HCT116 (cell line): Measurements from ENCODE around the gene SORL1. TPM values are rescaled to one million over a fixed set of nuclear protein-coding genes. Genes with fewer than 3 reads are reported as not detected.

Experiments used
- ATAC-seq: fragments of 200-7000 bp; cut with Tn5 transposase; 2 replicates; pipeline ENCODE4 v1.9.1; 2020; ENCODE audit warnings: mild to moderate bottlenecking, moderate library complexity
- BruUV-seq: library from RNA; stranded (reverse); fragments of 400-500 nt; replicated peaks from 2 replicates; lab custom pipeline; 2021; lab: Mats Ljungman, UMichigan
- CTCF ChIA-PET: fragments of 300-600 bp; sonication (Branson Sonifier 250); formaldehyde crosslinking; loops from one replicate; lab custom pipeline; 2021; ENCODE audit warnings: antibody characterized with exemption; lab: Charles Lee
- POLR2A ChIA-PET: fragments of 300-600, 350-600 bp; sonication (Branson Sonifier 250); formaldehyde crosslinking; loops from one replicate; lab custom pipeline; 2021; ENCODE audit warnings: antibody characterized with exemption; lab: Charles Lee
- RAD21 ChIA-PET, 2 experiments: fragments of 300-600 bp; sonication (Branson Sonifier 250); formaldehyde crosslinking; loops; one replicate each; lab custom pipeline; 2023; ENCODE audit warnings: low total read pairs in 2 of 2; ENCODE audit not compliant: uncharacterized antibody in 2 of 2, unreplicated experiment in 2 of 2, low non-redundant PET in 1 of 2; lab: Charles Lee
- DNase-seq: peaks from one replicate; pipeline ENCODE4 v3.0.0-alpha.2; 2010; ENCODE audit warnings: low read depth, low spot score
- H2AFZ ChIP-seq: fragments of 200-600 bp; shearing (Covaris generic), sonication (generic); 2 replicates; pipeline ENCODE4 v1.6.1; 2017; ENCODE audit warnings: low read depth, mixed run types, mixed read lengths, antibody characterized with exemption, low read length; ENCODE audit not compliant: poor library complexity, severe bottlenecking
- H3K27ac ChIP-seq: 2 replicates; pipeline ENCODE4 v1.5.1; 2012; ENCODE audit warnings: low read depth, low read length
- H3K27me3 ChIP-seq: fragments of 200-600 bp; sonication (generic); 2 replicates; pipeline ENCODE4 v1.6.1; 2016; ENCODE audit warnings: mixed run types, low read length, mixed read lengths; ENCODE audit not compliant: insufficient read depth
- H3K36me3 ChIP-seq, 2 experiments: fragments of 200-500 bp in 1 of 2; fragments of 200-600 bp in 1 of 2; sonication (Bioruptor generic) in 1 of 2; sonication (generic) in 1 of 2; 2 replicates each; pipeline versions ENCODE4 v1.5.1 to v1.6.1; 2014 to 2016; ENCODE audit warnings: low read length in 2 of 2, inconsistent platforms in 1 of 2, mixed read lengths in 1 of 2, mixed run types in 1 of 2; ENCODE audit not compliant: insufficient read depth in 2 of 2, control insufficient read depth in 1 of 2
- H3K4me1 ChIP-seq, 2 experiments: fragments of 200-600 bp in 1 of 2; sonication (generic) in 1 of 2; 2 replicates each; pipeline versions ENCODE4 v1.5.1 to v1.6.1; 2012 to 2017; ENCODE audit warnings: low read length in 2 of 2, inconsistent platforms in 1 of 2, mild to moderate bottlenecking in 1 of 2, mixed read lengths in 1 of 2, mixed run types in 1 of 2, moderate library complexity in 1 of 2; ENCODE audit not compliant: insufficient read depth in 2 of 2, control insufficient read depth in 1 of 2
- H3K4me2 ChIP-seq: fragments of 200-600 bp; sonication (generic); 2 replicates; pipeline ENCODE4 v1.6.1; 2017; ENCODE audit warnings: mixed run types, low read length, mixed read lengths
- H3K4me3 ChIP-seq, 2 experiments: fragments of 200-600 bp in 1 of 2; sonication (generic) in 1 of 2; replicated peaks in 1 of 2; 2 replicates each; pipeline ENCODE4 v1.5.1; 2011 to 2016; ENCODE audit warnings: low read length in 2 of 2, control low read depth in 1 of 2, low read depth in 1 of 2, mild to moderate bottlenecking in 1 of 2, mixed read lengths in 1 of 2, mixed run types in 1 of 2
- H3K79me2 ChIP-seq: fragments of 200-600 bp; sonication (generic); 2 replicates; pipeline ENCODE4 v1.6.1; 2017; ENCODE audit warnings: mild to moderate bottlenecking, mixed run types, low read length, moderate library complexity, mixed read lengths; ENCODE audit not compliant: insufficient read depth
- H3K9ac ChIP-seq: fragments of 200-600 bp; sonication (generic); 2 replicates; pipeline ENCODE4 v1.6.1; 2016; ENCODE audit warnings: low read length, mixed read lengths
- H3K9me2 ChIP-seq: fragments of 200-600 bp; sonication (generic), shearing (Covaris generic); 2 replicates; pipeline ENCODE4 v1.6.1; 2017; ENCODE audit warnings: mixed run types, mild to moderate bottlenecking, moderate library complexity; ENCODE audit not compliant: insufficient read depth
- H3K9me3 ChIP-seq, 2 experiments: fragments of 200-500 bp in 1 of 2; fragments of 200-600 bp in 1 of 2; sonication (Bioruptor generic) in 1 of 2; sonication (generic) in 1 of 2; 2 replicates each; pipeline ENCODE4 v1.6.1; 2014 to 2017; ENCODE audit warnings: low read length in 2 of 2, mixed read lengths in 2 of 2, inconsistent platforms in 1 of 2, low read depth in 1 of 2, mild to moderate bottlenecking in 1 of 2, mixed run types in 1 of 2, moderate library complexity in 1 of 2; ENCODE audit not compliant: control insufficient read depth in 1 of 2, insufficient read depth in 1 of 2
- H4K20me1 ChIP-seq: fragments of 200-600 bp; sonication (generic), shearing (Covaris generic); 2 replicates; pipeline ENCODE4 v1.6.1; 2017; ENCODE audit warnings: mixed run types, mild to moderate bottlenecking, moderate library complexity; ENCODE audit not compliant: insufficient read depth
- CEBPB ChIP-seq: IDR thresholded peaks from 2 replicates; pipeline ENCODE4 v1.6.1; 2012; ENCODE audit warnings: low read depth
- FOSL1 ChIP-seq: IDR thresholded peaks from 2 replicates; pipeline ENCODE4 v1.6.1; 2012; ENCODE audit warnings: low read depth
- POLR2AphosphoS5 ChIP-seq: IDR thresholded peaks from 2 replicates; pipeline ENCODE4 v1.6.1; 2011; ENCODE audit warnings: mild to moderate bottlenecking, low read depth, low read length, moderate library complexity
- SP1 ChIP-seq: IDR thresholded peaks from 2 replicates; pipeline ENCODE4 v1.6.1; 2012; ENCODE audit warnings: low read depth
- intact Hi-C: fragments of 100-400 bp; cut with micrococcal nuclease; formaldehyde crosslinking; loops from 2 replicates; pipeline ENCODE4 v1.10.0; 2022
- total RNA-seq: library from RNA; stranded (reverse); gene quantifications from one replicate; pipeline ENCODE4 v1.2.1, GENCODE V29; 2021; ENCODE audit not compliant: unreplicated experiment

Gene SORL1
- total RNA-seq, 1 experiment from 2014 or later: 17.4 TPM

GRCh38 chr11:121670266-121670665, 218.2 kb downstream of the SORL1 start:
- TF ChIP-seq POLR2AphosphoS5 (no peak), FOSL1 (no peak), CEBPB (no peak)
- Histone ChIP-seq H3K9me2 (no peaks in the 10 kb centered on the region), H3K4me2 (no peak overlapping the region), H2AFZ (no peak overlapping the region), H3K4me3 (no peak overlapping the region), H3K79me2 (no peaks in the 10 kb centered on the region), H3K4me1 (peaks cover 9 to 24% of the 10 kb centered on the region in 2 experiments), H3K27me3 (no peaks in the 10 kb centered on the region), H3K27ac (no peak overlapping the region), H3K9me3 (no peaks in the 10 kb centered on the region), H4K20me1 (no peaks in the 10 kb centered on the region), H3K9ac (no peak overlapping the region), H3K36me3 (no peaks in the 10 kb centered on the region)
- ChIA-PET POLR2A (no interaction called here), RAD21 (no interaction called here), CTCF (interaction anchor here (1.0 to 1.1 kb wide), 2 partner anchors 15 to 440 kb away, joined by 3 to 4 read pairs; no protein-coding TSS in a partner anchor)
- DNase-seq: no peak
- intact Hi-C loops: no loop called here
- ATAC-seq: no peak
- BruUV-seq: no TSS peak

GRCh38 chr11:121670805-121671282, 218.7 kb downstream of the SORL1 start:
- ATAC-seq (no peak), DNase-seq (no peak)

More at GRCh38 chr11:121670805-121671282, 218.7 kb downstream of the SORL1 start:
- Histone ChIP-seq H3K4me3 (no peak overlapping the region), H2AFZ (no peak overlapping the region), H4K20me1 (no peaks in the 10 kb centered on the region), H3K4me1 (peaks cover 9 to 24% of the 10 kb centered on the region in 2 experiments), H3K27me3 (no peaks in the 10 kb centered on the region), H3K36me3 (no peaks in the 10 kb centered on the region), H3K27ac (no peak overlapping the region), H3K4me2 (no peak overlapping the region), H3K9me2 (no peaks in the 10 kb centered on the region)
- ChIA-PET RAD21 (no interaction called here), CTCF (interaction anchor here (1.0 to 1.1 kb wide), 2 partner anchors 16 to 439 kb away, joined by 3 to 4 read pairs; no protein-coding TSS in a partner anchor)
- intact Hi-C loops: no loop called here
- no TSS peak for BruUV-seq
- no peak for TF ChIP-seq SP1
- TF ChIP-seq, all 23 proteins: peak for 0
- POLR2A ChIA-PET: no interaction called here
- Histone ChIP-seq H3K79me2 (no peaks in the 10 kb centered on the region), H3K9me3 (no peaks in the 10 kb centered on the region), H3K9ac (no peak overlapping the region)
